AG09319 (cell line): ENCODE data around the gene PEAR1.

Source experiments
- DNase-seq: peaks from one replicate; pipeline ENCODE4 v3.0.0-alpha.2; 2010; ENCODE audit warnings: low read depth; ENCODE audit errors: extremely low read depth
- TF ChIP-seq, protein P1 (sequence below): IDR thresholded peaks from 2 replicates; pipeline ENCODE4 v1.5.1; 2011; ENCODE audit warnings: low read depth, mild to moderate bottlenecking, inconsistent platforms, low read length, moderate library complexity

Gene PEAR1

DNA sequence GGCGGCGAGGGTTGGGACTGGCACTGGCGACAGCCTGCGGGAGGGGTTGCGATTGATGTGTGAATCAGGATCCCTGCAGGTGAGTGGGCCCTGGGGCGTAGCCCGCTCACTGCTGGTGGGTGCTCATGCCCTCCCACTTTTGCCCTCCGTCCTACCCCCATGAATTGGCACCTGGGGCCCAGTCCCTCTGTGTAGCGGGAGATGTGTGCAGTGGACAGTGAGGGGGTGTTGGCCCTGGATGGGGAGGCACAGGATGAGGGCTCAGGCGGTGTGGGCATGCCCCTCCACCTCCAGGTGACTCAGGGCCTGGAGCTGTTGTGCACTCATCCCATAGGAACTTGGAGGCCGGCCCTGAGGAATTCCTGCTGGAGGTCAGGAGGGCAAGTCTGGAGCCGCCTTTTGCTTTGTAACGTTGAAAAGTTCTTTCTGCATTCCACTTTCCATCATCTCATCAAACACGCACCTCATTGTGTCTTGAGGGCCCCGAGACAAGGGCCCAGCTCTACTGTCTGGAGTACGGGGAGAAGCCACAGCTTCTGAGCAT, 3.0 kb downstream of the PEAR1 start:
- DNase-seq: peak; percentile 67
- TF ChIP-seq, protein P1, sequence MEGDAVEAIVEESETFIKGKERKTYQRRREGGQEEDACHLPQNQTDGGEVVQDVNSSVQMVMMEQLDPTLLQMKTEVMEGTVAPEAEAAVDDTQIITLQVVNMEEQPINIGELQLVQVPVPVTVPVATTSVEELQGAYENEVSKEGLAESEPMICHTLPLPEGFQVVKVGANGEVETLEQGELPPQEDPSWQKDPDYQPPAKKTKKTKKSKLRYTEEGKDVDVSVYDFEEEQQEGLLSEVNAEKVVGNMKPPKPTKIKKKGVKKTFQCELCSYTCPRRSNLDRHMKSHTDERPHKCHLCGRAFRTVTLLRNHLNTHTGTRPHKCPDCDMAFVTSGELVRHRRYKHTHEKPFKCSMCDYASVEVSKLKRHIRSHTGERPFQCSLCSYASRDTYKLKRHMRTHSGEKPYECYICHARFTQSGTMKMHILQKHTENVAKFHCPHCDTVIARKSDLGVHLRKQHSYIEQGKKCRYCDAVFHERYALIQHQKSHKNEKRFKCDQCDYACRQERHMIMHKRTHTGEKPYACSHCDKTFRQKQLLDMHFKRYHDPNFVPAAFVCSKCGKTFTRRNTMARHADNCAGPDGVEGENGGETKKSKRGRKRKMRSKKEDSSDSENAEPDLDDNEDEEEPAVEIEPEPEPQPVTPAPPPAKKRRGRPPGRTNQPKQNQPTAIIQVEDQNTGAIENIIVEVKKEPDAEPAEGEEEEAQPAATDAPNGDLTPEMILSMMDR: no peak

DNA sequence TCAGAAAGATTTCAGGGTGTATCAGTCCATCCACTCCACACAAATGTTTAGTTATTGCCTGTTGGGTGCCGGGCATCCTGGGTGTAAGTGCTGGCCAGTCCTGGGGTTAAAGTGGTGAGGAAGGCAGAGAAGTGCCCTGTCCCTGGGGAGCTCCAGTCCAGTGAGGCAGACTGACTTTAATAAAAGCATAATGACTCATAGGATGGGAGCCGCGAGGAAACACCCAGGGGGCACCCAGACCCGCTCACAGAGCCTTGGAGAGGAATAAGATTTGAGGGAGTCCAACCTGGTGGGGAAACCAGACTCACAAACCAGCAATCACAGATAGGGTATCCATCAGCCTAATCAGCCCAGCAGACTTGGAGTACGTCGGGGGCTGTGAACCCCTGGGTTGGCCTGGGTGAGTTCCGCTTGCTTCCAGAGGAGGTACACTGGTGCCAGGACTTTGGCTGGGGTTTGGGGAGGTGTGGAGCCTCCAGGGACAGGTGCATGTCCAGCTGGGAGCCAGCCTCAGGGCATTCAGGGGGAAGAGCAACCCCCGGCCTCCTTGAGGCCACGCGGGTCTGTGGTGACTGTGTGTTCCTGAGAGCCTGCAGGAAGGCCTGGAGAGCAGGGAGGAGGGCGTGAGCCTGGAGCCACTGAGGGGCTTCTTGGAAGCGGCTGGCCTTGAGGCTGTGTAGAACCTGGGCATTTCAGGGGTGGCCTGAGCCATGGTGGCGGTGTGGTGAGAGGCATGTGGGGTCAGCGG, 3.7 kb downstream of the PEAR1 start:
- DNase-seq: no peak
- TF ChIP-seq, protein P1: no peak

DNA sequence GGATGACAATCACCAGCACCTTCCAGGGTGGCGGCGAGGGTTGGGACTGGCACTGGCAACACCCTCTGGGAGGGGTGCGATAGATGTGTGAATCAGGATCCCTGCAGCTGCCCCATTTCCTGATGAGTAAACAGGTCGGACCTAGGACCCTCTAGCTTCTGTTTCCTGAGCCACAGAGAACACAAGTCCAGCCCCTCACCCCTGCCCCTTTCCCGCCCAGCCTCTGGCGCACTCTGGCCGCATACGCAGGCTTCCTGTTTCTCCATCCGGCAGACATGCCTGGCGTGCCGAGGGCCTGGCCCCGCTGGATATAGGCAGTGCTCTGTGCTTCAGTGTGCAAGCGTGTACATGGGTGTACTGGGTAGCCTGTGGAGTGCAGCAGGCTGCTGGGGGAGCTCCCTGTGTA, 4.6 kb downstream of the PEAR1 start:
- TF ChIP-seq, protein P1: no peak
- DNase-seq: no peak

DNA sequence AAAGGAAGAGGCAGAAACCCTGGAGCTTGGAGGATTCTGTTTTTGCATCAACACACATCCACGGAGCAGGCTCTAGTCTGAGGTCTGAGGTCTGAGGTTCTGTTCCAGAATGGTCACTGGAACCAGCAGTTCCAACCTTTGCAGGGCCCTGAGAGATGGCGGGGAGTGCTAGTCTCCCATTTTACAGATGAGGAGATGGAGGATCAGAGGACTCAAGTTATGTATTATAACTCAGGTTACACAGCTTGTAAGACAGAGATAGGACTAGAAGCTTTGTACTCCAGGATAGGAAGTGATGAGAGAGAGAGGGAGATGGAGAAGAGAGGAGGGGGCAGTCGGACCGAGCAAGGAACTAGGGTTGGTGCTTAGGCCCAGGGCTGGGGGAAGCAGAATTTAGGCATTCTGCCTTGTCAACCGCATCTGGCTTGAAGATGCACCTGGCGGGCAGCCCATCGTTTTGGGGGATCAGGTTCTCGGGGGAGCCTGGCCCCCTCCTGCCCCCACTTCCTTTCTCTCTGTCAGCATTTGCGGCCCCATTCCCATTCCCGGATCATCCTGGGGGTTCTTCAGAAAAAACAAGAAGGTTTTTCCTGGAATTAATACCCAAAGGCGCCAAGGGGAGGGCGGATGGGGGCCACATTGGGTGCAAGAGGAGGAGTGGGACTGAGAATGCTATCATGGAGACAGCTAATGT, 5.6 kb downstream of the PEAR1 start:
- no peak for DNase-seq
- TF ChIP-seq, protein P1: no peak

DNA sequence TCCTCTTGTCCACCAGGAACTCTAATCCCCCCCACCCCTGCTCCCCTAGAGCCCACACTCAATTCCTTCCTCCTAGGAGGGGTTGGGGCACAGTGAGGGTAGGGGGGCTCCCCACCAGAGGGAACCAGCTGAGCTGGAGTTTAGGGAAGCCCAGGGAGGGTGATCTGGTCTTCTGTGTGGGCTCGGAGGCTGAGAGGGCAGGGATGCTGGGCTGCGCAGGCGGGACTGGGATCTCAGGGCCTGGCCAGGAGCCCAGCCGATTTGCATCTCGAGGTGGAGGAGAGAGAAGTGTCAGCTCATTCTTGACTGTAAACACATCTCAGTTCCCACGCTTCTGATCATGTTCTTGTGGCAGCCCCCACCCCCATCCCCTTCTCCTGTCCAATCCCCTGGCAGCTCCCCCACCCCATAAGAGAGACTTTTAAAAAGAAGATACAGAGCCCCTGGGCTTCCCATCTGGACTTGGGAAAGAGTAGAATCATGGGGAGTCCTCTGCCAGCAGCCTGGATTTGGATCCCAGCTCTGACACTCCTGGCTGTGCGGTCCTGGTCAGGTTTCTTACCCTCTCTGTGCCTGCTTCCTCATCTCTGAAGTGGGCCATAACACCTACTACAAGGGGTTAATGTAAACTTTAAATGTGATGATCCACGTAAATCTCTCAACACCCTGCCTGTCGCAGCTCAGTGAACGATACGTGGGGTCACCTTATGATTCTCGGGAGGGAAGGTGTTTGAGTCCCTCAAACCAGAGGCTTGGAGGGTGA, 6.6 kb downstream of the PEAR1 start:
- no peak for DNase-seq
- TF ChIP-seq, protein P1: no peak

DNA sequence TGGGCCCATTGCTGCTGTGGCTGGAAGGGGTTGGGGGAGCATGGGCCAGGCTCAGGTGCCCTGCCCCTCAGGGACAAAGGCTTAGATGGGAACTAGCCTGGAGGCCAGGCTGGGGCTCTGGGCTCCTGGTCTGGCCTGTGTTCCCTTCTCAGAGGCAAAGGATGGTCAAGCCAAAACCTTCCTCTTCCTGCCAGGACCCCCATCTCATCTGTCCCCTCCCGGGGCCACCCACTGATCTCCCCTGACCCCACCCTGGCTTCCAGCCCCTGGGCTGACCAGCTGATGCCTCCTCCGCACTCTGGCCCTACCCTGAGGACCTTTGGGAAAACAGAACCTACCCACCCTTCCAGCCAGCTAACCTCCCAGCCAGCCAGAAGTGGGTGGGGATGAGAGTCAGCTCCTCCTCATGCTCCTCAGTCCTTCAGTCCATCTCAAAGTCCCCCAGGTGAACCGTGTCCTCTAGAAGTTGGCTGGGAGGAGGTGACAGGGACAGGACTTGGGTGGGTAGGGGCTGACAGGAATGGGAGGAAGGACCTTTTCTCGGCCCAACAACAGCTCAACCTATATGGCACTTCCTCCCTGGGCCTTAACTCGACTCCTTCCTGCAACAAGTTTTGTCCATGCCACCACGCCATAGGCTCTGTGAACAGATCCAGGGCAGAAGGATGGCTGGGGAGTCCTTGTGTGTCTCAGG, 7.5 kb downstream of the PEAR1 start:
- TF ChIP-seq, protein P1: no peak
- DNase-seq: no peak
